ENCODE measurements around the gene TEX38.

TEX38 gene

GRCh38 chr1:46671554-46671953 is at the start of gene TEX38:
Gene TEX38 (plus strand): TSS chr1:46671854. CDS start chr1:46671935, 81 bp downstream.
- H3K27ac ChIP-seq: no peak within 1 kb of the TSS
- TF ChIP-seq, protein P1, sequence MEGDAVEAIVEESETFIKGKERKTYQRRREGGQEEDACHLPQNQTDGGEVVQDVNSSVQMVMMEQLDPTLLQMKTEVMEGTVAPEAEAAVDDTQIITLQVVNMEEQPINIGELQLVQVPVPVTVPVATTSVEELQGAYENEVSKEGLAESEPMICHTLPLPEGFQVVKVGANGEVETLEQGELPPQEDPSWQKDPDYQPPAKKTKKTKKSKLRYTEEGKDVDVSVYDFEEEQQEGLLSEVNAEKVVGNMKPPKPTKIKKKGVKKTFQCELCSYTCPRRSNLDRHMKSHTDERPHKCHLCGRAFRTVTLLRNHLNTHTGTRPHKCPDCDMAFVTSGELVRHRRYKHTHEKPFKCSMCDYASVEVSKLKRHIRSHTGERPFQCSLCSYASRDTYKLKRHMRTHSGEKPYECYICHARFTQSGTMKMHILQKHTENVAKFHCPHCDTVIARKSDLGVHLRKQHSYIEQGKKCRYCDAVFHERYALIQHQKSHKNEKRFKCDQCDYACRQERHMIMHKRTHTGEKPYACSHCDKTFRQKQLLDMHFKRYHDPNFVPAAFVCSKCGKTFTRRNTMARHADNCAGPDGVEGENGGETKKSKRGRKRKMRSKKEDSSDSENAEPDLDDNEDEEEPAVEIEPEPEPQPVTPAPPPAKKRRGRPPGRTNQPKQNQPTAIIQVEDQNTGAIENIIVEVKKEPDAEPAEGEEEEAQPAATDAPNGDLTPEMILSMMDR (conservative IDR thresholded peaks at IDR 0.05): no peak

- H3K27ac ChIP-seq: no peak overlapping the region
- TF ChIP-seq, protein P1 (conservative IDR thresholded peaks at IDR 0.05): no peak
Observed at GRCh38 chr1:46621930-46622329, 49.7 kb upstream of the TEX38 start.

DNA sequence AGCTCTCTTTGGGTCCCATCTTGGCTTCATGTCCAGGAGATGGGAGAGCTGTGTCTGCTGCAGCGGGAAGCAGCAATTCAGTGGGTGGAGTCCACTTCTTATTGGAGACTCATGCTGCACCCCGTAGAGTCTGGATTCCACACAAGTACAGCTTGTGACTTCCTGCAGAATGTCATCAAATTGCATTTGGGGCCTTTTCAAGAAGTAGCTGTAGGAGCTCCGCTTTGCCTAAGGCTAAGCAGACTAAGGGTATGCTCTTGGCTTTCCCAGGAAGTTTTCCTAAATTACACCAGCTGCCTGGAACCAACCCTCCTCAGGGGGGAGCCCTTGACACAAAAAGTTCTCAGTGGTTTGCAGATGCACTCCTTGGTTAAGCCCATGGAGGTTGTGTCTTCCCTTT is 49.3 kb upstream of the TEX38 start:
- H3K27ac ChIP-seq: no peak overlapping the region
- TF ChIP-seq, protein P1 (conservative IDR thresholded peaks at IDR 0.05): peak; percentile 81

- TF ChIP-seq, protein P1 (conservative IDR thresholded peaks at IDR 0.05): no peak
Observed at GRCh38 chr1:46623743-46624644, 47.7 kb upstream of the TEX38 start.

GRCh38 chr1:46630719-46631118 is 40.9 kb upstream of the TEX38 start:
- TF ChIP-seq, protein P1 (conservative IDR thresholded peaks at IDR 0.05): no peak
- H3K27ac ChIP-seq: no peak overlapping the region

More at GRCh38 chr1:46623743-46624644, 47.7 kb upstream of the TEX38 start:
- no peak overlapping the region for H3K27ac ChIP-seq

GRCh38 chr1:46635205-46635604 is 36.4 kb upstream of the TEX38 start:
- TF ChIP-seq, protein P1 (conservative IDR thresholded peaks at IDR 0.05): no peak
- H3K27ac ChIP-seq: no peak overlapping the region

GRCh38 chr1:46637444-46638083 is 34.1 kb upstream of the TEX38 start:
- TF ChIP-seq, protein P1 (conservative IDR thresholded peaks at IDR 0.05): no peak
- peak overlapping the region; percentile 85 for H3K27ac ChIP-seq
